NOMO-1 treated with dmso at 0.1 percent for 144 hours (cell line): ENCODE measurements around the gene CTSL.

Experiments used
- DNase-seq: peaks from one replicate; lab custom pipeline; 2025; ENCODE audit not compliant: unreplicated experiment; lab: John Stamatoyannopoulos, UW

The CTSL gene

DNA sequence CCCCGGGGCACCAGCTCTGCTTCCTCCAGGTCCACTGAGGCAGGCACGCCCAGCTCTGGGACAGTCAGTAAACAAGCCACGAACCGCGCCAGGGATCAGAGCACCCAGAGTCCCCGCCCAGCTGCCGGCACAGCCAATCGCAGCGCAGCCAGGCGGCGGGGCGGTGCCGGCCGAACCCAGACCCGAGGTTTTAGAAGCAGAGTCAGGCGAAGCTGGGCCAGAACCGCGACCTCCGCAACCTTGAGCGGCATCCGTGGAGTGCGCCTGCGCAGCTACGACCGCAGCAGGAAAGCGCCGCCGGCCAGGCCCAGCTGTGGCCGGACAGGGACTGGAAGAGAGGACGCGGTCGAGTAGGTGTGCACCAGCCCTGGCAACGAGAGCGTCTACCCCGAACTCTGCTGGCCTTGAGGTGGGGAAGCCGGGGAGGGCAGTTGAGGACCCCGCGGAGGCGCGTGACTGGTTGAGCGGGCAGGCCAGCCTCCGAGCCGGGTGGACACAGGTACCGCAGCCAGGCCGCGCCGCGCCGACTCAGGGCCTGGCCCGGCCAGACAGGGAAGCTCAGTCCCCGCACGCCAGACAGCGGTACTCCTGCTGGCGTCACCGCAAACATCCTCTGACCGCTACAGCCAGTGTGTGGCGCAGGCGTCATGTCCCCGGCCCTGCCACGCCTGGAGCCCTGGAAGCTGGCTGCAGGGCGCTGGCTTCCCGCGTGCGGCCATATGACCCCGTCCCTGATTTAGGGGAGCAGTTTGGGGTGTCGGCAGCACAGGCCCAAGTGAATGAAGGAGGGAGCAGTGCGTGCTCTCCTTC is at the start of gene CTSL:
CTSL (plus strand) TSS at position 220 of the 810 bp plus-strand sequence. CDS start 1,485 bp downstream, outside the sequence.
- no peak for DNase-seq

DNA sequence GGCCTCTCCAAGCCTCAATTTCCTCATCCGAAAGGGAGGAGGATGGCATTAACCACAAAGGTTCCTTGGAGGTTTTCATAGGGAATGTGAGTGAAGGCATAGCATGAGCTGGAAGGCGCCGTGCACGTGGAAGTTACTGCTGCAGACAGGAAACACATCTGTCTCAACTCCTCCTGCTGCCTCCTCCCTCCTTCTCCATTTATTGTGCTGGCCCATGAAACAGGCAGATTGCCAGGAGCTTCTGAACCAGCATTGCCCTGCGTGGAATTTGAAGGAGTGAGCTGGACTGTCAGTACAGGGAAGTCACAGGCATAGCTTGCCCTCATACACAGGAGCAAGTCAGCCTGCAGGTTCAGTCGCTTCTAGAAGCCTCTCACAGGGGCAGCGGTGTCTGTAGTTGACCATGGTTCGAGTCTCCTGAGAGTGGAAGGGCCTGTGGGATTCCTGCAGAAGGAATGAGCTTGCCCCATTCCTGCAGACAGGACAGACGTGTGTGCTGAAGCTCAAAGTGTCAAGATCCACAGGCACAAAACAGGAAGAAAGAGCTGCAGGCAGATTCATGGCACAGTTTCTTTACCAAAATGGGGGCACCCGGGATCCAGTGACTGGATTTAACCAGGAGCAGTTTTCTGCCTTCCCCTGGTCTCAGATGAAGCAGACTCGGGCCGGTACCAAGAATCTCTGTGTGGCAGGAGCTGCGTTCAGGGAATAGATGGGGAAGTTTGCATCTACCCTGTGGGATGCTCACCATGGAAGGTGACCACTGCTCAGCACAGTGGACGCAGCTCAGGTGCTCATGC is 48.7 kb upstream of the CTSL start:
- DNase-seq: no peak

DNA sequence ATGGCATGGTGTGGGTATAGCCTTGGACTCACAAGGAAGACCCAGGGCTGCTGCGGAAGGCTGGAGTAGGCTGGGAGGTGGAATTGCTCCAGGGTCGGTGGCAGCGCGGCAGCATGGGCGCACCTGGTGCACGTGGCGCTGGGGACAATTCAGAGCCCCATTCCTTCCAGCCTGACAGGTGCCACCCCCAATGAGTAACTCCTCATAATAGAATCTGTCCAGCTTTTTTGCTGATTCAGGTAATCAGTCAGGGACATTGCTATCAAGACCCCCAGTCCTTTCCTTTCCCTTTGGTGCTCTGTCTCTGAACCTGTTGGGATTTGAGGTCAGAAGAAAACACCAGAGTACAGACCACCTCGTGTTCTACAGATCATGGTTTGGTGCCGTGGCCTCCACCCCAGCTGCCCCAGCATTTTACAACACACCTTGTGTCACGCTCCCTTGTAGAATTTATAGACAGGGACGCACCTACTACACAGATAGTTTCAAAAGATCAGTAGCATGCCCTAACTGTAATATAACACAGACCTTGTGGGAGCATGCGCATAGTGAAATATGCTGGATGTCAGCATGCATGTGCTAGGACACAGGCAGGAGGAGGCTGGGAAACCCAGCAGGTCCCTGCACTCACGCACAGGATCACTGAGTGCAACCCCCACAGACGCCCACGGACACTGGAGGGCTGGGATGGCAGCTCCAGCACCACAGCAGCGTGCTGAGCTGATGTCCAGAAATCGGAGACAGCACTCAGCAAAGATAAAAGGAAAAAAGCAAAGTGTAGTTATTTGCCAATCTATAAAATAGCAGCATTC is 47.9 kb upstream of the CTSL start:
- no peak for DNase-seq

GRCh38 chr9:87678650-87679355 is 47.1 kb upstream of the CTSL start:
- no peak for DNase-seq

DNA sequence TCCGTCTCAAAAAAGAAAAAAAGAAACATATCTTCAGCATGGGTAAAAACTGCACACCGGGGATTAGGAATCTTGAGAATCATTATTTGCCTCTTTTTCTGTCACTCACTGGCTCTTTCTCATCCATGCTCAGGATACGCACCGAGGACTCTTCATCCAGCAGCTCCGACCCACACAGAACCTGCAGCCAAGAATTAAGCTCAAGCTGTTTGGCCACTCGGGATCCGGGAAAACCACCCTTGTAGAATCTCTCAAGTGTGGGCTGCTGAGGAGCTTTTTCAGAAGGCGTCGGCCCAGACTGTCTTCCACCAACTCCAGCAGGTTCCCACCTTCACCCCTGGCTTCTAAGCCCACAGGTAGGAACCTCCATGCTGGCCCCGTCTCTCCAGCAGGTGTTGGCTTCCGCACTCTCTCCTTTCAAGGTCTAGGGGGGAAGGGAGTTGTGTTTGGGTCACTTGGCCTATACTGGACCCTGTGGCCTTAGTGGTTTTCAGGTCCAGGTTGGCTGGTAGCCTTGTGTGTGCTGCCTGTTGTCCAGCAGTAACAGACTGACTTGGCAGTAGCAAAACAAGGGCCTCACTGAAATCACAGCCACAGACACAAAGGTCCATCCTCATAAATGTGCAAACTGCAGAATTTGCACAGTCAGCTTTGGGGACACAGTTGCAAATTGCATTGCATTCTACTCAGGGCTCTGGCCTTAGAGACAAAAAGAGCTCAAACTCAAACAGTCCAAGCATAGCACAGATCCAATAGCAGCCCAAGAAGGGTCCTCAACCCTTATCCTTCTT is 44.5 kb upstream of the CTSL start:
- no peak for DNase-seq

GRCh38 chr9:87682085-87682484 is 43.8 kb upstream of the CTSL start:
- no peak for DNase-seq

GRCh38 chr9:87682618-87683017 is 43.3 kb upstream of the CTSL start:
- no peak for DNase-seq

DNA sequence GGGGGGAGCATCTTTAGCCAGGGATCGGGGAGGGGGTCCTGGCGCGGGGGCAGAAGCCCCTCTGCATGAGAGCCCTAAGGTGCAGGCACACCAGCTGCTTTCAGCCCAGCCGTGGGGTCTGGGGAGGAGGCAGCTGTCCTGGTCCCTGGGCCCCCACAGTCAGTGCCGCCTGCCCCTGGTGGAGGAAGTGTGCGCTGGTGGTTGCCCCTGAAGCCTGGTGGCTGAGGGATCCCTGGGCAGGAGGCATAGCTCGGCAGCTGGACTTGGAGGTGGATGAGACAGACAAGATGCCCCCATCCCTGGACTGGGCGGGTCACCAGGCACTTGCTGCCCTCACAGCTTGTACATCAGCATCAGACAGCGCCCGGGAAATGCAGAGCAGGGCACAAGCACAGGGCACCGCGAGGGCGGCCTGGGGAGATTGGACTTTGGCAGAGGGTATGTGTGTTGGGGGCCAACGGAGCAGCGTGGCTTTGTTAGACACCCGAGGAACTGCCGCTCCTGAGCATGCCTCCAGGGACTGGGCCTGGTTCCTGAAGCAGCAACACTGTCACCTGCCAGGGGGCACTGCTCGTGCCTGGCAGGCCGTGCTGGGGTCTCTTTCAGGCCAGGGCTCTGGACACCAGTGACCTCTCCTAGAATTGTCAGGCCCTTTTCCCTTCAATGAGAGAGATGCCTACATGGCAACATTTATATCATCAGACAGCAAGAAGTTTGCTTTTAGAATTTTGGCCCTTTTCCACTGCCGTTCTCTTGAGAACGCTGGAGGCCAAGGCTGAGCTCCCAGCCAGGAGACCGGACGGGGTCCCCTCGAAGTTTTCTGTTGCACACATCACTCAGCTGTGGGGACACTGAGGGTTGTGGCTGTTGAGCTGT is 41.9 kb upstream of the CTSL start:
- DNase-seq: no peak

GRCh38 chr9:87684627-87685219 is 41.2 kb upstream of the CTSL start:
- no peak for DNase-seq

DNA sequence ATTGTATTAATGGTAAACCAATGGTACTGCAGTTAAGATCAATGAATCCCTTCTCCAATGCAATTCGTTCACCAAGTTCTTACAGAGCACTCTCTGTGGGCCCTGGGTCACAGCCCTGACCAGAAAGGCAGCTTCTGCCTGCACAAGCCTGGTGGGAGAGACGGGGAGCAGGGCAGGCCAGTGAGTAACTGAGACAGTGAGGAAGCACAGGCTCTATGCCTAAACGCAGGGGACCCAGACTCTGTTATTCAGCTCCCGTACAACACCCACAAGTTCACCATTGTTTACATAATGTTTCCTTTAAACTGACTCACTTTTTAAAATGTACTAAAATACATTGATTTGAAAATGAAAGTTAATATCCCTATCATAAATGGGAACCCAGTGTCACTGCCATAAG is 40.5 kb upstream of the CTSL start:
- DNase-seq: no peak

DNA sequence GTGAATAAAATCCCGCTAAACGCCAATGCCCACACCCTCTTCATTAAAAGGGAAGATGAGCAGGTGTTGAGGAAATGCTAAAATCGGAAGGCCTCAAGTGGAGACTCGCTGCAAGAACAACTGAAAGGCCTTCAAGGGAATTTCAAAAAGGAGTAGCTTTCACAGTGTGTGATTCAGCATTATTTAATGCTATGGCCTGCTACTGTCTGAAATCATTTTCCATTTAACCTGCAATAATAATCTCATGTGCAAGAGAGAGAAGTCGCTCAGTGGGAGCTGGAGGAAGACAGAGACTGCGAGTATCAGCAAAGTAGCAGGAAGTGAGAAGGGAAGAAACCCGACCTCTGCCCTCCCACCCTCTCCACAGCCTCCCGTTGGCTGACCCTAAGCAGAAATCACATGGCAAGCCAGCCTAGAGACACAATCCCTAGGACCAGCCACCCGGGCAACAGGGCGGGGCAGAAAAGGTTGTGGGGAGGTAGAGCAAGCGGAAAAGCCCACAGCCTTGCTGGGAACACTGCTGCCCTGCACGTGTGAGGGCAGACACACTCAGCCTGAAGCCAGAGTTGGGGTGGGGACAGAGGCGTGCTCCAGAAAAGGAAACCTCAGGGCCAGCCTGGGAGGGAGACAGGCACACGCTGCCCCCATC is 39.9 kb upstream of the CTSL start:
- DNase-seq: no peak

GRCh38 chr9:87686520-87687090 is 39.3 kb upstream of the CTSL start:
- DNase-seq: no peak

DNA sequence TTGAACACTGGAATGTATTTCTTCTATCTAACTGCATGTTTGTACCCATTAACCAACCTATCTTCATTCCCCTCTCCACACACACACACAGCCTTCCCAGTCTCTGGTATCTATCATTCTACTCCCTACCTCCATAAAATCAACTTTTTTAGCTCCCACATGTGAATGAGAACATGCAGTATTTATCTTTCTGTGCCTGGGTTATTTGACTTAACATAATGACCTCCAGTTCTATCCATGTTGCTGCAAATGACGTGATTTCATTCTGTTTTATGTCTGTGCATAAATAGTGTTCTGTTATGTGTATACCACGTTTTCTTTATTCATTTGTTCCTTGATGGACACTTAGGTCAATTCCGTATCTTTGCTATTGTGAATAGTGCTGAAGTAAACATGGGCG is 38.7 kb upstream of the CTSL start:
- no peak for DNase-seq

- no peak for DNase-seq
These were observed 31.6 kb upstream of the CTSL start for GRCh38 chr9:87694236-87694755.

DNA sequence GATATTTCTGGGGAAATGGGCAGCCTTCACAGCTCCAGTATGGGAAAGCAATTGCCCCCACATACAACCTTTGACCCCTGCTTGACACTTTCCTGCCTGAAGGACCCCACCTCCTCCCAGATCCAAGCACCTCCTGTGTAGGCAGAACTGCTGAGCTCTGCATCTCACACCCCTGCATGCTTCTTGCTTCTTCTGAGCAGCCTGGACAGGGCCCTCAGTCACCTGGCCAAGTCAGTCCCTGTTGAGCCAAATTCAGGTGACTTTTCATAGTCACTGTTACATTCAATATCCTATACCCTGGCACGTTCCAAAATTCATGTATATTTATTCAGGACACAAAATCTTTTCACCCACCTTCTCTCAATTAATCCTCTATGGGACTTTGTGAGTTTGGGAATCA is 30.4 kb upstream of the CTSL start:
- no peak for DNase-seq

GRCh38 chr9:87696641-87697040 is 29.3 kb upstream of the CTSL start:
- DNase-seq: no peak

DNA sequence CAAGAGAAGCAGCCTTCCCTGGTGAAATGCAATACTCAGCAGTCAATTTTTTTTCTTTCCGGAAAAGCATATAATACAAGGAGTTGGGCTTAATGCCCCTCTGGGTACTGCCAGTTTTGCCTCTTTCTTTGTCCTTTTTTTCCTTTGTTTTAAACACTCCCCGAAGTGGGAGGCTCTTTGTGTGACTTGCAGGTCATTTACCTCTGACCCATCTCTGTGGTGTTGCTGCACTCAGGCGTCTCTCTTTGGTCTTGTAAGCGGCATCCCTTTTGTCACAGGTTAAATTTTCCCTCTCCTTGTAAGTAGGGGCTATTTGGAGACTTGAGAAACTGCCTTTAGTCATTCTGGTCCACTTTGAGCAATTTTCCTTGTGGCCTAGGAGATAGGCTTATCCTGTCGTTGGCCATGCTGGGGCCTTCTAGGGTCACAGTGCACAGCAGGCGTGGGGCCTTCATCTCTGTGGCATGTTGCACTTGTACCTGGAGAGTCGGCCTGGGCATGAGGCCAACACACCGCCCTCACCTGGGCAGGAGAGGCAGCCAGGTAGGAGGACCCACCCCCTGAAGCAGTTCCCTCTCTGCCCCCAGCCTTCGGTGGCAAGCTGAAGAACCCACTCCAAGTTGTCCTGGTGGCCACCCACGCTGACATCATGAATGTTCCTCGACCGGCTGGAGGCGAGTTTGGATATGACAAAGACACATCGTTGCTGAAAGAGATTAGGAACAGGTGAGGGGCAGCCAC is 27.7 kb upstream of the CTSL start:
- no peak for DNase-seq
